ENCODE data around the gene SIRT2.

SIRT2 gene

DNA sequence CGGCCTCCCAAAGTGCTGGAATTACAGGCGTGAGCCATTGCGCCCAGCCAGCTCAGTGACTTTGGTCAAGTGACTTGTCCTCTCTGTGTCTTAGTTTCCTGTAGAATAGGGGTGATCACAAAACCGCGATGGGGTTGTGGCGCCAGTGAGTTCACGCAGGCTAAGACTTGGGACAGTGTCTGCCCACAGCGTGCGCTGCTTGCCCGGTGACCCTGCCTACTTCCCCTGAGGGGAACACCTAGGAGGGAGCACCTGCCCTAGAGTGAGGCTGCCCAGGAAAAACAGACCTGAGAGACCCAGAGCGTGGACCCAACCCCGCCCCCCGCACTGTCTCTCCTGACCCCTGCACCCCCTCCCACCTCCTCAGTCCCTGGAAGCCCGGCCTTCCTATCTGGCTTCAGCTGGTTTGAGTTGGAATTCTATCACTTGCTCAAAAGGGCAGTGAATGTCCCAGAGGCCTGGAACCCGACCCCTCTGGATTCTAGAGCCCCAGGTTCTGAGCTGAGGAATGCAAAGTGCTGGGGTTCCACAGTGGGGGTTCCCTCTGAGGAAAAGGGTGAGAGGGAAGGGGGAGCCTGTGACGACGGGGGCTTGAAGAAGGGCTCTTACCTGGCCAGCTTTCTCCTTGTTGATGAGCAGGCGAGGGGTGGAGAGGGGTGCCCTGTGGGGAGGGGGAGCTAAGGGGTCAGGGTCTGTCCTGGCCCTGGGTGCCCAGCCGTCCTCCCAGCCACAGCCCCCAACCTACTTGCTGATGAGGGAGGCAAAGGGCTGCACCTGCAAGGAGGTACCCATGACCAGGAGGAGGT, 19.1 kb downstream of the SIRT2 start:
- H3K27me3 ChIP-seq (ENCODE audit: insufficient read depth, poor library complexity, severe bottlenecking): no peaks in the 10 kb centered on the region
- no peak overlapping the region for H3K4me3 ChIP-seq (replicated peaks; ENCODE audit: insufficient read depth, low read length)
- no peak overlapping the region for H3K27ac ChIP-seq (replicated peaks)
- no peak for DNase-seq (ENCODE audit: low read depth in 1 of 2, low spot score in 1 of 2)
- TF ChIP-seq POLR2AphosphoS5 (IDR thresholded peaks at IDR 0.05; ENCODE audit: low read depth) (no peak), GABPA (IDR thresholded peaks at IDR 0.05; ENCODE audit: low read depth) (no peak), REST (IDR thresholded peaks at IDR 0.05; ENCODE audit: insufficient replicate concordance, low read depth) (no peak), CTCF (IDR thresholded peaks at IDR 0.05; ENCODE audit: insufficient read depth, low read length) (no peak), SPI1 (IDR thresholded peaks at IDR 0.05; ENCODE audit: borderline replicate concordance, low read depth) (no peak)

DNA sequence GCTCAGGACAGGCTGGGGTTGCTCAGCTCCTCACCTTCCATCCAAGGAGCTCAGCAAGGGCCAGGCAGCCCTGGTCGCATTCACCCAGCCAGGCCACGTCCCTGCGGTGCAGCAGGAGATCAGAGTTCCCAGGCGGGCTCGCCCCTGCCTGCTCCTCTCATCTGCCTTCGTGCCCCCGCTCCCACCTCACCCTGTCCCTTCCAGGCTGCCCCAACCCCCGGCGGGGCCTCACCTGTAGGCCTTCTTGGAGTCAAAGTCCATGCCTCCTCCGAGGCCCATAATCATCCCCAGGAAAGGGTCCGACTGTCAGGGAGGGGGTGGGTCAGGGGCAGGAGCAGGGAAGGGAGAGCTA, 20.0 kb downstream of the SIRT2 start:
- H3K4me3 ChIP-seq (replicated peaks; ENCODE audit: insufficient read depth, low read length): no peak overlapping the region
- no peak for TF ChIP-seq REST (IDR thresholded peaks at IDR 0.05; ENCODE audit: insufficient replicate concordance, low read depth)
- TF ChIP-seq GABPA (IDR thresholded peaks at IDR 0.05; ENCODE audit: low read depth): no peak
- no peak for TF ChIP-seq SPI1 (IDR thresholded peaks at IDR 0.05; ENCODE audit: borderline replicate concordance, low read depth)
- TF ChIP-seq CTCF (IDR thresholded peaks at IDR 0.05; ENCODE audit: insufficient read depth, low read length): no peak
- no peak for TF ChIP-seq POLR2AphosphoS5 (IDR thresholded peaks at IDR 0.05; ENCODE audit: low read depth)
- no peaks in the 10 kb centered on the region for H3K27me3 ChIP-seq (ENCODE audit: insufficient read depth, poor library complexity, severe bottlenecking)
- no peak for DNase-seq (ENCODE audit: low read depth in 1 of 2, low spot score in 1 of 2)
- H3K27ac ChIP-seq (replicated peaks): no peak overlapping the region

DNA sequence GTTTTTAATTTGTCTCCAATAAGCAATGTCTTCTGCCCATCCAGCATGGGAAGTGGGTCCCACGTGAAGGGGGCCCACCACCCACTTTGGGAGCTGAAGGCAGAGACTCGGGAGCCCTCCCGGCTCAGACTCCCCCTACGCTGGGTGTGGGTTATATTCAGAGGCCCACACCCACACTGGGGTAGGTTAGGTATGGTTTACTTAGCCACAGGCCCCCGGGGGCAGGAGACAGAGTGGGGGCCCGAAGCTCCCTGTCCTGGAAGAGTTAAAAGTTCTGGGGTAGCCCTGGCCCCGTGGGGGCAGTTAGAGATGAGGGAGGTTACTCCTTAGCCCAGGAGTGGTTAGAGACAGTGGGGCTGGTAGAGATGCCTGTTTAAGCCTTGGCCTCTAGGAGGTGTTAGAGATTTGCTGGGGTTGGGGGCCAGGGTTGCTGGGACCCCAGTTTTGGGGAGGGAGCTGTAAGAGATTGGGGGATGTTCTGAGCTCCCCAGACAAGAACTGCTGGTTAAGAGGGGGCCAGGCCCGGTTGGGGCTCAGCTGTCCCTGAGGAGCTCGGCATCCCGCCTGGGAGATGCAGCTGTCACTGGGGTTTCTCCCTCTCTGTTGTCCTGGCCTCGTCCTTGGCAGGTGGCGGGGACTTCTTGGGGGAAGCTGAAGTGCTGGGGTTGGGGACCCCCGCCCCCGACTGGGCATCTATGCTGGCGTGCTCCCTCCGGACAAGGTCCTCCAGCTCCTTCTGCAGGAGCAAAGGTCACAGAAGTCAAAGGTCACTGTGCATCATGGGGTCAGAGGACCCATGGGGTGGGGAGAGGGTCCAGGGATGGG, 20.6 kb downstream of the SIRT2 start:
- H3K27ac ChIP-seq (replicated peaks): peak overlapping the region; percentile 73
- TF ChIP-seq SPI1 (IDR thresholded peaks at IDR 0.05; ENCODE audit: borderline replicate concordance, low read depth): no peak
- no peak for TF ChIP-seq GABPA (IDR thresholded peaks at IDR 0.05; ENCODE audit: low read depth)
- TF ChIP-seq CTCF (IDR thresholded peaks at IDR 0.05; ENCODE audit: insufficient read depth, low read length): no peak
- no peak for TF ChIP-seq POLR2AphosphoS5 (IDR thresholded peaks at IDR 0.05; ENCODE audit: low read depth)
- TF ChIP-seq REST (IDR thresholded peaks at IDR 0.05; ENCODE audit: insufficient replicate concordance, low read depth): no peak
- no peak for DNase-seq (ENCODE audit: low read depth in 1 of 2, low spot score in 1 of 2)
- H3K27me3 ChIP-seq (ENCODE audit: insufficient read depth, poor library complexity, severe bottlenecking): no peaks in the 10 kb centered on the region
- H3K4me3 ChIP-seq (replicated peaks; ENCODE audit: insufficient read depth, low read length): no peak overlapping the region

Measured in HL-60 (cell line).